K562 (cell line): ENCODE results near the gene HES5. TPM values are rescaled to one million over a fixed set of nuclear protein-coding genes. Genes with fewer than 3 reads are reported as not detected.

ENCODE experiments used
- ATAC-seq: fragments of 200-7000 bp; cut with Tn5 transposase; 3 replicates; pipeline ENCODE4 v1.9.1; 2020; ENCODE audit warnings: moderate library complexity
- BruUV-seq: library from RNA; stranded (reverse); fragments of 400-500 nt; replicated peaks from 2 replicates; lab custom pipeline; 2021; lab: Mats Ljungman, UMichigan
- CTCF ChIA-PET: fragments of 300-600 bp; formaldehyde crosslinking; extraction: SDS; loops from one replicate; lab custom pipeline; 2021; ENCODE audit warnings: low intra/inter-chr PET ratio; lab: Yijun Ruan, JAX
- POLR2A ChIA-PET: fragments of 300-600, 350-650 bp; sonication (Branson Sonifier 250); formaldehyde crosslinking; extraction: SDS; loops from one replicate; lab custom pipeline; 2021; ENCODE audit warnings: antibody characterized with exemption, inconsistent platforms; lab: Yijun Ruan, JAX
- DNase-seq, 4 experiments: peaks; one replicate each; pipeline versions ENCODE4 v3.0.0 to v3.0.0-alpha.2; 2011 to 2018; ENCODE audit warnings: low spot score in 3 of 4, mixed read lengths in 3 of 4; ENCODE audit errors: extremely low read depth in 1 of 4
- FAIRE-seq: peaks from 2 replicates; lab custom pipeline; 2011; peaks lifted over from hg19 to GRCh38; lab: Jason Lieb, UNC
- H2AFZ ChIP-seq: 2 replicates; pipeline ENCODE4 v1.6.0; 2011; ENCODE audit warnings: low read depth, low read length, control low read depth, inconsistent platforms
- H3K27ac ChIP-seq: fragments of 200-600 bp; 3 replicates; pipeline ENCODE4 v1.8.0; 2011; ENCODE audit warnings: low read depth, mild to moderate bottlenecking, control low read depth, inconsistent platforms, low read length, moderate library complexity, mixed read lengths; ENCODE audit errors: extremely low read depth
- H3K27me3 ChIP-seq, 2 experiments: fragments of 300-600 bp in 1 of 2; 2 replicates in 1 of 2; 3 replicates in 1 of 2; pipeline versions ENCODE4 v1.6.0 to v1.8.0; 2011; ENCODE audit warnings: inconsistent platforms in 2 of 2, low read length in 2 of 2, mild to moderate bottlenecking in 1 of 2, mixed read lengths in 1 of 2, moderate library complexity in 1 of 2; ENCODE audit not compliant: control insufficient read depth in 2 of 2, insufficient read depth in 2 of 2
- H3K36me3 ChIP-seq: fragments of 300-600 bp; 3 replicates; pipeline ENCODE4 v1.8.0; 2011; ENCODE audit warnings: mild to moderate bottlenecking, low read length, inconsistent platforms; ENCODE audit not compliant: control insufficient read depth, insufficient read depth
- H3K4me1 ChIP-seq, 2 experiments: fragments of 200-600 bp in 1 of 2; replicated peaks in 1 of 2; 2 replicates in 1 of 2; 3 replicates in 1 of 2; pipeline versions ENCODE4 v1.5.1 to v1.8.0; 2011; ENCODE audit warnings: inconsistent platforms in 2 of 2, low read length in 2 of 2, mild to moderate bottlenecking in 1 of 2, mixed read lengths in 1 of 2, moderate library complexity in 1 of 2; ENCODE audit not compliant: control insufficient read depth in 2 of 2, insufficient read depth in 2 of 2
- H3K4me2 ChIP-seq: 2 replicates; pipeline ENCODE4 v1.6.1; 2011; ENCODE audit warnings: low read length, control low read depth, inconsistent platforms, mixed read lengths; ENCODE audit not compliant: insufficient read depth
- H3K4me3 ChIP-seq: fragments of 200-600 bp; sonication (generic), shearing (Covaris generic); 2 replicates; pipeline ENCODE4 v1.5.1; 2016; ENCODE audit warnings: control low read depth, inconsistent platforms
- H3K79me2 ChIP-seq: fragments of 200-600 bp; 3 replicates; pipeline ENCODE4 v1.8.0; 2011; ENCODE audit warnings: low read length, inconsistent platforms; ENCODE audit not compliant: control insufficient read depth, insufficient read depth
- H3K9ac ChIP-seq, 2 experiments: 2 replicates each; pipeline versions ENCODE4 v1.6.0 to v1.6.1; 2011; ENCODE audit warnings: low read depth in 2 of 2, low read length in 2 of 2, control low read depth in 1 of 2, inconsistent platforms in 1 of 2, mild to moderate bottlenecking in 1 of 2, mixed read lengths in 1 of 2; ENCODE audit not compliant: insufficient read depth in 1 of 2
- H3K9me1 ChIP-seq: one replicate; pipeline ENCODE4 v1.6.0; 2011; ENCODE audit warnings: inconsistent platforms, mild to moderate bottlenecking, low read length, moderate library complexity; ENCODE audit not compliant: control insufficient read depth, insufficient read depth
- H3K9me3 ChIP-seq: replicated peaks from 2 replicates; pipeline ENCODE4 v1.5.1; 2011; ENCODE audit warnings: low read depth, low read length, inconsistent platforms; ENCODE audit not compliant: control insufficient read depth, insufficient read depth
- H4K20me1 ChIP-seq: replicated peaks from 2 replicates; pipeline ENCODE4 v1.6.1; 2011; ENCODE audit warnings: low read length, inconsistent platforms, mixed read lengths; ENCODE audit not compliant: control insufficient read depth, insufficient read depth
- BACH1 ChIP-seq: fragments of 200-800 bp; sonication (Bioruptor generic); IDR thresholded peaks from 2 replicates; pipeline ENCODE4 v1.6.1; 2016; ENCODE audit warnings: missing genetic modification characterization, missing compliant biosample characterization
- BDP1 ChIP-seq: IDR thresholded peaks from 3 replicates; pipeline ENCODE4 v1.6.1; 2011; ENCODE audit not compliant: insufficient read length, insufficient read depth
- C11orf30 ChIP-seq: fragments of 450-650 bp; IDR thresholded peaks from 2 replicates; pipeline ENCODE4 v1.6.1; 2016; ENCODE audit warnings: low read depth, mild to moderate bottlenecking
- HNRNPUL1 ChIP-seq: fragments of 200-400 bp; formaldehyde crosslinking; IDR thresholded peaks from 2 replicates; pipeline ENCODE4 v1.6.1; 2017; ENCODE audit warnings: low read length
- HSF4 ChIP-seq: fragments of 250-450 bp; sonication (Bioruptor Pico); IDR thresholded peaks from 2 replicates; pipeline ENCODE4 v2.1.2; 2022; ENCODE audit warnings: mild to moderate bottlenecking, moderate library complexity, borderline replicate concordance
- MCM2 ChIP-seq: fragments of 450-650 bp; IDR thresholded peaks from 2 replicates; pipeline ENCODE4 v1.6.1; 2017; ENCODE audit warnings: low read depth, mild to moderate bottlenecking
- POLR2G ChIP-seq: fragments of 200-400 bp; formaldehyde crosslinking; IDR thresholded peaks from 2 replicates; pipeline ENCODE4 v1.6.1; 2017; ENCODE audit warnings: low read depth, mild to moderate bottlenecking, antibody characterized with exemption, low read length, moderate library complexity
- SAFB2 ChIP-seq: fragments of 200-400 bp; formaldehyde crosslinking; IDR thresholded peaks from 2 replicates; pipeline ENCODE4 v1.6.1; 2018; ENCODE audit warnings: borderline replicate concordance, low read length, low read depth, moderate library complexity; ENCODE audit not compliant: severe bottlenecking
- TCF7L2 ChIP-seq: fragments of 150-350 bp; IDR thresholded peaks from 2 replicates; pipeline ENCODE4 v1.6.1; 2016; ENCODE audit warnings: low read depth, mild to moderate bottlenecking, low read length, moderate library complexity
- ZBTB5 ChIP-seq: fragments of 450-650 bp; IDR thresholded peaks from 2 replicates; pipeline ENCODE4 v1.6.1; 2017; ENCODE audit warnings: antibody characterized with exemption
- ZC3H11A ChIP-seq: IDR thresholded peaks from 2 replicates; pipeline ENCODE4 v1.6.1; 2012; ENCODE audit warnings: low read depth, low read length, improper control_type of control experiment
- WGBS: fragments of 100-300 bp; shearing (Covaris generic); methylation state at CpG from one replicate; pipeline ENCODE4 v1.1.6; 2016; ENCODE audit warnings: low coverage, mixed read lengths; ENCODE audit not compliant: insufficient coverage; ENCODE audit errors: missing lambda C conversion rate; 5-methylcytosine and 5-hydroxymethylcytosine counted together
- in situ Hi-C: fragments of 300-500 bp; cut with MboI; formaldehyde crosslinking; loops from 4 replicates; pipeline ENCODE4 v1.15.0; 2018; ENCODE audit warnings: inconsistent platforms, mixed read lengths
- intact Hi-C: fragments of 100-400 bp; cut with micrococcal nuclease; formaldehyde crosslinking; loops from 2 replicates; pipeline ENCODE4 v1.14.2; 2022
- polyA plus RNA-seq, 8 experiments: library from polyadenylated mRNA; depleted of rRNA in 4 of 8; stranded (reverse) in 5 of 8; unstranded in 3 of 8; fragments of >200 nt; fragmentation: Nextera tagmentation in 2 of 8; fragmentation: Illumina TruSeq in 1 of 8; extraction: Ambion mirVana in 2 of 8; extraction: Trizol in 1 of 8; gene quantifications; 2 replicates each; pipeline versions ENCODE4 v1.2.1 to v1.2.3, GENCODE V29; 2011 to 2014; ENCODE audit warnings: inconsistent platforms in 1 of 8, missing spikeins in 1 of 8
- total RNA-seq, 7 experiments: library from RNA; depleted of rRNA in 6 of 7; stranded (reverse); fragments of >200 nt in 6 of 7; fragmentation: Illumina TruSeq in 2 of 7; extraction: Trizol in 2 of 7; gene quantifications; 2 replicates each; pipeline versions ENCODE4 v1.2.1 to v1.2.3, GENCODE V29; 2011 to 2021; ENCODE audit warnings: low replicate concordance in 1 of 7

HES5 gene
- total and polyA plus RNA-seq, 9 of the 15 experiments (the other 6 are each of a cell fraction or from before 2014, with no cell fraction given) = not detected

GRCh38 chr1:2510366-2511155, 19.5 kb downstream of the HES5 start:
- FAIRE-seq (no peak), DNase-seq (no peak), ATAC-seq (no peak)
- Histone ChIP-seq H3K36me3 (peaks cover 79% of the 10 kb centered on the region; the same call in 2 of the 3 replicates), H3K9me1 (peaks cover 2% of the 10 kb centered on the region), H3K4me1 (peaks cover 0 to 51% of the 10 kb centered on the region in 2 experiments; a peak in 2 of 5 replicates), H4K20me1 (peaks cover 3% of the 10 kb centered on the region; the same call in 1 of the 2 replicates), H3K27ac (no peak overlapping the region), H3K27me3 (peaks cover 0 to 2% of the 10 kb centered on the region in 2 experiments; a peak in 2 of 5 replicates), H3K4me3 (no peak overlapping the region), H3K4me2 (no peak overlapping the region), H3K9me3 (no peaks in the 10 kb centered on the region), H3K9ac (no peak overlapping the region; a peak in 1 of 4 replicates), H2AFZ (no peak overlapping the region), H3K79me2 (no peaks in the 10 kb centered on the region)
- BruUV-seq = no TSS peak
- TF ChIP-seq POLR2G (peak; percentile 42; the same call in 1 of the 2 replicates), C11orf30 (no peak)
- in situ Hi-C loops (no loop called here), intact Hi-C loops (no loop called here)
- ChIA-PET CTCF (no interaction called here), POLR2A (interaction anchor here (0.5 to 1.3 kb wide), 2 partner anchors 9 to 14 kb away, joined by 3 to 5 read pairs; no protein-coding TSS in a partner anchor)
- WGBS = 95% methylated on average over 25 of the region's 27 CpGs

GRCh38 chr1:2509589-2509988, 20.5 kb downstream of the HES5 start:
- ATAC-seq = no peak
- no peak for DNase-seq
- intact Hi-C loops (no loop called here), in situ Hi-C loops (no loop called here)
- H3K36me3 ChIP-seq = peaks cover 70% of the 10 kb centered on the region; the same call in 2 of the 3 replicates
- CTCF ChIA-PET = no interaction called here
- peaks cover 2 to 10% of the 10 kb centered on the region in 2 experiments; a peak in 3 of 5 replicates for H3K27me3 ChIP-seq
- peak overlapping the region in 1 of 2 experiments; percentile 45; a peak in 1 of 4 replicates for H3K9ac ChIP-seq
- H3K4me1 ChIP-seq = peaks cover 0 to 60% of the 10 kb centered on the region in 2 experiments; a peak in 2 of 5 replicates
- H3K9me3 ChIP-seq = no peaks in the 10 kb centered on the region
- H2AFZ ChIP-seq = no peak overlapping the region
- peaks cover 5% of the 10 kb centered on the region; the same call in 1 of the 2 replicates for H4K20me1 ChIP-seq
- no peak overlapping the region for H3K4me3 ChIP-seq
- H3K4me2 ChIP-seq = no peak overlapping the region
- H3K27ac ChIP-seq = no peak overlapping the region
- WGBS = 94% methylated on average over 9 of the region's 11 CpGs
- peaks cover 2% of the 10 kb centered on the region for H3K9me1 ChIP-seq
- no peaks in the 10 kb centered on the region for H3K79me2 ChIP-seq
- BruUV-seq = no TSS peak
- TF ChIP-seq SAFB2 (no peak), BACH1 (tag) (no peak), ZBTB5 (no peak), HSF4 (CRISPR knock-in tag) (no peak), ZC3H11A (no peak), HNRNPUL1 (no peak), BDP1 (no peak), TCF7L2 (no peak), MCM2 (no peak)
- TF ChIP-seq, all 486 proteins: peak for 0
- no peak for FAIRE-seq
- POLR2A ChIA-PET = interaction anchor here (1.3 kb wide), 1 partner anchor 10 kb away, joined by 5 read pairs; no protein-coding TSS in a partner anchor
